Activated naive CD4-positive, alpha-beta T cell treated with anti-CD3 and anti-CD28 coated beads, Interleukin-2, amount 50 U/mL, for 24 hours (primary cell): ENCODE results near the gene ERBIN.
"Not testable (repeated sequence)": the region's sequence is repeated elsewhere in the genome, so short reads cannot be mapped to it uniquely, and the experiment has no call there.

Experiments
- H3K27ac Mint-ChIP-seq: one replicate; pipeline ENCODE4 v1.8.0; 2021; ENCODE audit warnings: mild to moderate bottlenecking, mixed read lengths
- H3K27me3 Mint-ChIP-seq: one replicate; pipeline ENCODE4 v1.8.0; 2021; ENCODE audit warnings: mixed read lengths
- H3K36me3 Mint-ChIP-seq: one replicate; pipeline ENCODE4 v1.8.0; 2021; ENCODE audit warnings: mixed read lengths
- H3K4me1 Mint-ChIP-seq: one replicate; pipeline ENCODE4 v1.8.0; 2021; ENCODE audit warnings: mixed read lengths
- H3K4me3 Mint-ChIP-seq: one replicate; pipeline ENCODE4 v1.8.0; 2021; ENCODE audit warnings: mild to moderate bottlenecking, mixed read lengths
- H3K9me3 Mint-ChIP-seq: one replicate; pipeline ENCODE4 v1.8.0; 2021; ENCODE audit warnings: mixed read lengths

Gene ERBIN

DNA sequence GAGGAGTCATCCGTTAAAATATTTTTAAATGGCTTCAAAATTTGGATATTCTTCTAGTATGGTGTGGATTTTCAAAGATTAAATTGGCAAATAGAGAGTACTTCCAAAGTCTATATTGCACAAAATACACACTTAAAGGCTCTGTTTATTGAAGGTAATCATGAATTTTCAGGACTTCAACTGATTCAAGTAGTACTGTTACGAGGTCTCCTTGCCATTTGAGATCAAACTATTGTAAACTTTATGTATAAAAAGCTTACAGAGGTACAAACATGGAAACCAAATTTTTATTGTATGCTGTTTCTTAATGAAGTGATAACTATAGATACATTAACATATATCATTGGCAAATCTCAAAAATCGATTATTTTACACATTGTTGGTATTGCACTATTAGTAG is 2.5 kb downstream of the ERBIN start:
- peaks cover 54% of the 10 kb centered on the region for H3K4me1 Mint-ChIP-seq
- H3K4me3 Mint-ChIP-seq = peak overlapping the region; percentile 100
- H3K27me3 Mint-ChIP-seq = no peaks in the 10 kb centered on the region
- no peaks in the 10 kb centered on the region for H3K9me3 Mint-ChIP-seq
- H3K27ac Mint-ChIP-seq = no peak overlapping the region
- peaks cover 9% of the 10 kb centered on the region for H3K36me3 Mint-ChIP-seq

- Mint-ChIP-seq H3K4me1 (peaks cover 79% of the 10 kb centered on the region), H3K27me3 (no peaks in the 10 kb centered on the region), H3K27ac (peak overlapping the region; percentile 43), H3K36me3 (peaks cover 10% of the 10 kb centered on the region), H3K9me3 (no peaks in the 10 kb centered on the region), H3K4me3 (peak overlapping the region; percentile 62)
Observed at GRCh38 chr5:65932676-65933075, 6.3 kb downstream of the ERBIN start.

- H3K4me3 Mint-ChIP-seq = peak overlapping the region; percentile 62
- no peaks in the 10 kb centered on the region for H3K9me3 Mint-ChIP-seq
- H3K4me1 Mint-ChIP-seq = peaks cover 85% of the 10 kb centered on the region
- H3K27me3 Mint-ChIP-seq = no peaks in the 10 kb centered on the region
- H3K36me3 Mint-ChIP-seq = peaks cover 12% of the 10 kb centered on the region
- peak overlapping the region; percentile 43 for H3K27ac Mint-ChIP-seq
Observed at GRCh38 chr5:65933295-65933694, 6.9 kb downstream of the ERBIN start.

DNA sequence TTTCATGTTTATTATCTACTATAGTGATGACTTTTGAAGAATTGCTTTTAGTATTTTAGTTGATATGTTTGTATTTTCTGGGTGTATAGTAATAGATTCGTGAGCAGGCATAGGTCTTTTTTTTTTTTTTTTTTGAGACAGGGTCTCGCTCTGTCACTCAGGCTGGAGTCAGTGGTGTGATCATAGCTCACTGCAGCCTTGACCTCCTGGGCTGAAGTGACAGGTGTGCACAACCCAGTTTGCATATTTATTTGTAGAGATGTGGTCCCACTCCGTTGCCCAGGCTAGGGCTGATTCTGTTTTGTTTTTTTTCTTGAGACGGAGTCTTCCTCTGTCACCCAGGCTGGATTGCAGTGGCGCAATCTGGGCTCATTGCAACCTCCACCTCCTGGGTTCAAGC is 11.9 kb downstream of the ERBIN start:
- Mint-ChIP-seq H3K27ac (no peak overlapping the region), H3K4me3 (no peak overlapping the region), H3K9me3 (no peaks in the 10 kb centered on the region), H3K36me3 (peaks cover 8% of the 10 kb centered on the region), H3K27me3 (no peaks in the 10 kb centered on the region), H3K4me1 (peaks cover 61% of the 10 kb centered on the region)

GRCh38 chr5:65943771-65944170 is 17.4 kb downstream of the ERBIN start:
- H3K27ac Mint-ChIP-seq = no peak overlapping the region

GRCh38 chr5:65946198-65946745 is 19.9 kb downstream of the ERBIN start:
- H3K4me1 Mint-ChIP-seq = peaks cover 68% of the 10 kb centered on the region
- H3K27me3 Mint-ChIP-seq = no peaks in the 10 kb centered on the region
- H3K36me3 Mint-ChIP-seq = peaks cover 27% of the 10 kb centered on the region
- no peak overlapping the region for H3K4me3 Mint-ChIP-seq
- H3K27ac Mint-ChIP-seq = peak overlapping the region; percentile 77
- H3K9me3 Mint-ChIP-seq = no peaks in the 10 kb centered on the region

More at GRCh38 chr5:65943771-65944170, 17.4 kb downstream of the ERBIN start:
- Mint-ChIP-seq H3K4me1 (peaks cover 49% of the 10 kb centered on the region), H3K4me3 (no peak overlapping the region), H3K36me3 (peaks cover 24% of the 10 kb centered on the region), H3K27me3 (no peaks in the 10 kb centered on the region), H3K9me3 (no peaks in the 10 kb centered on the region)

GRCh38 chr5:65948115-65948747 is 21.9 kb downstream of the ERBIN start:
- Mint-ChIP-seq H3K27ac (no peak overlapping the region), H3K9me3 (no peaks in the 10 kb centered on the region), H3K4me1 (peaks cover 66% of the 10 kb centered on the region), H3K36me3 (peaks cover 26% of the 10 kb centered on the region), H3K4me3 (no peak overlapping the region), H3K27me3 (no peaks in the 10 kb centered on the region)

DNA sequence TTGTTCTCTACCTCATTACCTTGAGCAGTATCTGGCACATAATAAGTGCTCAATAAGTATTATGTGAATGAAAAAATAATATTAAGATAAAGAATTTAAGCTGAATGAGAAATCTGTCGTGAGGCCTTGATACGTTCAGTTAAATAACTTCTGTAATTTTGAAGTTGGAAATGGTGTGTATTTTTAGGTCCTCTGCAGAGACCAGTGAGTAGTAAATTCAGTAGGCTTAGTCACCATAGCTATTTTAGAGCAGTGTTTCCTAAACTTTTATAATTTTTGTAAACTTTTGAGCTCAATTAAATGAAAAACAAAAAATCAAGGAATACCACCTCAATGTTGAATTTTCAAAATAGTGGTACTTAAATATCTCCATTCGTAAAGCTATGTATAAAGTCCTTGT is 25.0 kb downstream of the ERBIN start:
- Mint-ChIP-seq H3K27me3 (no peaks in the 10 kb centered on the region), H3K9me3 (no peaks in the 10 kb centered on the region), H3K36me3 (peaks cover 17% of the 10 kb centered on the region), H3K4me3 (no peak overlapping the region), H3K27ac (peak overlapping the region; percentile 41), H3K4me1 (peaks cover 71% of the 10 kb centered on the region)

GRCh38 chr5:65952259-65952658 is 25.9 kb downstream of the ERBIN start:
- H3K27me3 Mint-ChIP-seq = no peaks in the 10 kb centered on the region
- no peak overlapping the region for H3K27ac Mint-ChIP-seq
- peaks cover 11% of the 10 kb centered on the region for H3K36me3 Mint-ChIP-seq
- H3K4me1 Mint-ChIP-seq = peaks cover 66% of the 10 kb centered on the region
- H3K4me3 Mint-ChIP-seq = no peak overlapping the region
- H3K9me3 Mint-ChIP-seq = no peaks in the 10 kb centered on the region

- Mint-ChIP-seq H3K4me1 (peaks cover 69% of the 10 kb centered on the region), H3K27ac (peak overlapping the region; percentile 53), H3K36me3 (peaks cover 12% of the 10 kb centered on the region), H3K27me3 (no peaks in the 10 kb centered on the region), H3K4me3 (no peak overlapping the region), H3K9me3 (no peaks in the 10 kb centered on the region)
Observed at GRCh38 chr5:65954200-65954599, 27.8 kb downstream of the ERBIN start.

GRCh38 chr5:65955746-65956145 is 29.4 kb downstream of the ERBIN start:
- Mint-ChIP-seq H3K27ac (peak overlapping the region; percentile 6), H3K4me3 (no peak overlapping the region), H3K27me3 (no peaks in the 10 kb centered on the region), H3K36me3 (peaks cover 11% of the 10 kb centered on the region), H3K9me3 (no peaks in the 10 kb centered on the region), H3K4me1 (peaks cover 73% of the 10 kb centered on the region)

DNA sequence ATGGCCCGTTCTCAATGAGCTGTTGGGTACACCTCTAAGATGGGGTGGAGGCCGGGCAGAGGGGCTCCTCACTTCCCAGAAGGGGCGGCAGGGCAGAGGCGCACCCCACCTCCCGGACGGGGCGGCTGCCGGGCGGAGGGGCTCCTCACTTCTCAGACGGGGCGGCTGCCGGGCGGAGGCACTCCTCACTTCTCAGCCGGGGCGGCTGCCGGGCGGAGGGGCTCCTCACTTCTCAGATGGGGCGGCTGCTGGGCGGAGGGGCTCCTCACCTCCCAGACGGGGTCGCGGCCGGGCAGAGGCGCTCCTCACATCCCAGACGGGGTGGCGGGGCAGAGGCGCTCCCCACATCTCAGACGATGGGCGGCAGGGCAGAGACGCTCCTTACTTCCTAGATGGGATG is 31.3 kb downstream of the ERBIN start:
- not testable (repeated sequence) for H3K4me3 Mint-ChIP-seq, H3K9me3 Mint-ChIP-seq, H3K27ac Mint-ChIP-seq, H3K36me3 Mint-ChIP-seq, H3K27me3 Mint-ChIP-seq
- peaks cover 81% of the 10 kb centered on the region for H3K4me1 Mint-ChIP-seq

GRCh38 chr5:65961633-65962032 is 35.3 kb downstream of the ERBIN start:
- Mint-ChIP-seq H3K4me1 (peaks cover 76% of the 10 kb centered on the region), H3K27me3 (no peaks in the 10 kb centered on the region), H3K27ac (peak overlapping the region; percentile 36), H3K4me3 (peak overlapping the region; percentile 47), H3K9me3 (peaks cover 4% of the 10 kb centered on the region), H3K36me3 (peaks cover 8% of the 10 kb centered on the region)

DNA sequence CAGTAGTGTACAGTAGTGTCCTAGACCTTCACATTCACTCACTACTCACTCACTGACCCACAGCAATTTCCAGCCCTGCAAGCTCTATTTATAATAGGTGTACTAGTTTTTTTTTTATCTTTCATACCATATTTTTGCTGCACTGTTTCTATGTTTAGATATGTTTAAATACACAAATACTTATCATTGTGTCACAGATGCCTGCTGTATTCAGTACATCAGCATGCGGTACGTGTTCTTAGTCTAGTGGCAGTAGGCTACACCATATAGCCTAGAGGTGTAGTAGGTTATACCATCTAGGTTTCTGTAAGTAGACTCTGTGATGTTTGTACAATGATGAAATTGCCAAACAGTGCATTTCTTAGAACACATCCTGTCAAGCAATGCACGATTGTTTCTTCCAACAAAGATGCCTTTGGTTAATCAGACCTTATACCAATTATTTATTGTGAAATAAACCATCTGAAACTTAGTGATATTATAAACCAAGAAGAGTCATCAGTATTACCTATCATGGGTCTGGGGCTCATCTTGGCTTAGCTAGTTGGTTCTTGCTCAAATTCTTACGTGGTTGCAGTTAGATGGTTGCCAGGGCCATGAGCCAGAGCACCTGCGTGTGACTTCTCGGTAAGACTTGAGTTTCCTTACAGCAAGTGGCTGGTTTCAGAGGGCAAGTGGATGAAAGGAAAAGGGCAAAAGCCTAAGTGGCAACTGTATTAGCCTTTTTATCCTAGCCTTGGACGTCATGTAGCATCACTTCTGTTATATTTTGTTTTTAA is 41.1 kb downstream of the ERBIN start:
- Mint-ChIP-seq H3K27me3 (no peaks in the 10 kb centered on the region), H3K36me3 (peaks cover 9% of the 10 kb centered on the region), H3K27ac (peak overlapping the region; percentile 61), H3K4me3 (peak overlapping the region; percentile 55), H3K4me1 (peaks cover 72% of the 10 kb centered on the region), H3K9me3 (peaks cover 4% of the 10 kb centered on the region)

- Mint-ChIP-seq H3K4me1 (peaks cover 66% of the 10 kb centered on the region), H3K27me3 (no peaks in the 10 kb centered on the region), H3K4me3 (peak overlapping the region; percentile 57), H3K36me3 (peaks cover 16% of the 10 kb centered on the region), H3K27ac (peak overlapping the region; percentile 75), H3K9me3 (peaks cover 4% of the 10 kb centered on the region)
Observed at GRCh38 chr5:65969539-65970393, 43.4 kb downstream of the ERBIN start.
